ENCODE data around the gene GIT1.
"Not testable (repeated sequence)": the region's sequence is repeated elsewhere in the genome, so short reads cannot be mapped to it uniquely, and the experiment has no call there.

GIT1 gene

GRCh38 chr17:29566473-29567303 is 22.8 kb downstream of the GIT1 start, which contains the start of gene ABHD15:
TSS of gene ABHD15 (minus strand) at chr17:29567037. CDS start at chr17:29566966, 71 bp downstream.
- DNase-seq = peak; percentile 64

- peak; percentile 73 for DNase-seq
Measured at GRCh38 chr17:29565643-29566472, 23.6 kb downstream of the GIT1 start.

GRCh38 chr17:29563816-29564215 is 25.6 kb downstream of the GIT1 start:
- DNase-seq = no peak

- no peak for DNase-seq
Measured at GRCh38 chr17:29562615-29563014, 26.8 kb downstream of the GIT1 start.

- no peak for DNase-seq
Measured at GRCh38 chr17:29561554-29562517, 27.6 kb downstream of the GIT1 start.

- DNase-seq = no peak
Measured at GRCh38 chr17:29560316-29560715, 29.1 kb downstream of the GIT1 start.

GRCh38 chr17:29559640-29560039 is 29.8 kb downstream of the GIT1 start:
- no peak for DNase-seq

GRCh38 chr17:29558139-29558538 is 31.3 kb downstream of the GIT1 start:
- DNase-seq = not testable (repeated sequence)

- no peak for DNase-seq
Measured at GRCh38 chr17:29557739-29558116, 31.7 kb downstream of the GIT1 start.

GRCh38 chr17:29557085-29557738 is 32.2 kb downstream of the GIT1 start:
- DNase-seq = no peak

- no peak for DNase-seq
Measured at GRCh38 chr17:29555840-29556239, 33.6 kb downstream of the GIT1 start.

- no peak for DNase-seq
Measured at GRCh38 chr17:29549177-29549923, 40.1 kb downstream of the GIT1 start.

GRCh38 chr17:29546830-29547229 is 42.6 kb downstream of the GIT1 start:
- no peak for DNase-seq

- DNase-seq = no peak
Measured at GRCh38 chr17:29546085-29546484, 43.4 kb downstream of the GIT1 start.

GRCh38 chr17:29544066-29544465 is 45.4 kb downstream of the GIT1 start:
- DNase-seq = no peak

GRCh38 chr17:29533976-29534375 is 55.5 kb downstream of the GIT1 start:
- DNase-seq = no peak

- DNase-seq = no peak
Measured at GRCh38 chr17:29526322-29526721, 63.1 kb downstream of the GIT1 start.

GRCh38 chr17:29524692-29525091 is 64.8 kb downstream of the GIT1 start:
- no peak for DNase-seq
